SK-N-SH (cell line): ENCODE measurements around the gene DAP. TPM values are rescaled to one million over a fixed set of nuclear protein-coding genes. Genes with fewer than 3 reads are reported as not detected.

ENCODE experiments used
- CTCF ChIA-PET: fragments of 300-600, 350-600 bp; formaldehyde crosslinking; extraction: SDS; loops from one replicate; lab custom pipeline; 2021; lab: Yijun Ruan, JAX
- POLR2A ChIA-PET: fragments of 350-600 bp; sonication (Branson Sonifier 250); formaldehyde crosslinking; extraction: SDS; loops from one replicate; lab custom pipeline; 2020; ENCODE audit warnings: antibody characterized with exemption, inconsistent platforms; lab: Yijun Ruan, JAX
- DNase-seq: peaks from one replicate; pipeline ENCODE4 v3.0.0; 2012
- H2AFZ ChIP-seq: fragments of 200-600 bp; sonication (generic); 2 replicates; pipeline ENCODE4 v1.8.1; 2016; ENCODE audit warnings: antibody characterized with exemption, mild to moderate bottlenecking, low read depth
- H3F3A ChIP-seq: fragments of 200-600 bp; sonication (generic); replicated peaks from 2 replicates; pipeline ENCODE3; 2016; ENCODE audit warnings: antibody characterized with exemption, mild to moderate bottlenecking; ENCODE audit not compliant: insufficient read depth
- H3K27ac ChIP-seq, 2 experiments: fragments of 200-500 bp in 1 of 2; fragments of 200-600 bp in 1 of 2; sonication (Bioruptor generic) in 1 of 2; sonication (generic), shearing (Covaris generic) in 1 of 2; 2 replicates each; pipeline versions ENCODE4 v1.5.1 to v1.6.1; 2014 to 2016; ENCODE audit warnings: low read depth in 2 of 2, inconsistent platforms in 1 of 2, low read length in 1 of 2, mild to moderate bottlenecking in 1 of 2, mixed read lengths in 1 of 2
- H3K27me3 ChIP-seq: fragments of 200-600 bp; sonication (generic), shearing (Covaris generic); 2 replicates; pipeline ENCODE4 v1.6.1; 2016; ENCODE audit warnings: mixed run types; ENCODE audit not compliant: insufficient read depth
- H3K36me3 ChIP-seq, 2 experiments: fragments of 200-500 bp in 1 of 2; fragments of 200-600 bp in 1 of 2; sonication (Bioruptor generic) in 1 of 2; sonication (generic) in 1 of 2; replicated peaks in 1 of 2; 2 replicates each; pipeline versions ENCODE3 to v1.5.1; 2014 to 2016; ENCODE audit warnings: low read length in 1 of 2, mild to moderate bottlenecking in 1 of 2; ENCODE audit not compliant: insufficient read depth in 2 of 2, control insufficient read depth in 1 of 2
- H3K4me1 ChIP-seq, 2 experiments: fragments of 200-500 bp in 1 of 2; fragments of 200-600 bp in 1 of 2; sonication (Bioruptor generic) in 1 of 2; sonication (generic), shearing (Covaris generic) in 1 of 2; 2 replicates each; pipeline versions ENCODE4 v1.5.1 to v1.6.1; 2014 to 2016; ENCODE audit warnings: low read depth in 1 of 2, low read length in 1 of 2, mixed run types in 1 of 2; ENCODE audit not compliant: insufficient read depth in 2 of 2, control insufficient read depth in 1 of 2
- H3K4me2 ChIP-seq: fragments of 200-600 bp; sonication (generic), shearing (Covaris generic); 2 replicates; pipeline ENCODE4 v1.6.1; 2017; ENCODE audit warnings: mixed run types
- H3K4me3 ChIP-seq, 2 experiments: fragments of 200-500 bp in 1 of 2; fragments of 200-600 bp in 1 of 2; sonication (Bioruptor generic) in 1 of 2; sonication (generic), shearing (Covaris generic) in 1 of 2; 2 replicates each; pipeline versions ENCODE4 v1.5.1 to v1.8.1; 2014 to 2016; ENCODE audit warnings: low read depth in 2 of 2, inconsistent platforms in 1 of 2, low read length in 1 of 2, mild to moderate bottlenecking in 1 of 2, mixed read lengths in 1 of 2, moderate library complexity in 1 of 2
- H3K79me2 ChIP-seq: fragments of 200-600 bp; sonication (generic); 2 replicates; pipeline ENCODE4 v1.8.1; 2017; ENCODE audit warnings: mild to moderate bottlenecking; ENCODE audit not compliant: insufficient read depth
- H3K9ac ChIP-seq: fragments of 200-600 bp; sonication (generic); 2 replicates; pipeline ENCODE4 v1.6.1; 2017; ENCODE audit warnings: mixed run types
- H3K9me2 ChIP-seq: fragments of 200-600 bp; sonication (generic); 2 replicates; pipeline ENCODE4 v1.6.1; 2017; ENCODE audit warnings: mixed run types
- H3K9me3 ChIP-seq: fragments of 200-600 bp; sonication (generic); 2 replicates; pipeline ENCODE4 v1.6.1; 2017; ENCODE audit warnings: mixed run types, mild to moderate bottlenecking, moderate library complexity
- H4K20me1 ChIP-seq: fragments of 200-600 bp; sonication (generic); 2 replicates; pipeline ENCODE4 v1.6.1; 2017; ENCODE audit warnings: mild to moderate bottlenecking, mixed run types; ENCODE audit not compliant: insufficient read depth
- CHD2 ChIP-seq: fragments of 150-350 bp; IDR thresholded peaks from 2 replicates; pipeline ENCODE4 v1.6.1; 2018; ENCODE audit warnings: low read length; ENCODE audit not compliant: partially characterized antibody
- CTCF ChIP-seq: fragments of 200-600 bp; sonication (generic); IDR thresholded peaks from 2 replicates; pipeline ENCODE4 v1.6.1; 2017; ENCODE audit warnings: antibody characterized with exemption, mild to moderate bottlenecking, moderate library complexity
- EP300 ChIP-seq, 2 experiments: IDR thresholded peaks; 2 replicates each; pipeline versions ENCODE4 v1.4.0 to v1.6.1; 2012; ENCODE audit warnings: borderline replicate concordance in 1 of 2, low read depth in 1 of 2, low read length in 1 of 2
- FOSL2 ChIP-seq: IDR thresholded peaks from 2 replicates; pipeline ENCODE4 v1.4.0; 2012; ENCODE audit warnings: low read depth, mild to moderate bottlenecking, moderate library complexity, borderline replicate concordance
- IRF3 ChIP-seq: fragments of 150-350 bp; IDR thresholded peaks from 2 replicates; pipeline ENCODE4 v1.6.1; 2016; ENCODE audit warnings: mild to moderate bottlenecking, low read depth, low read length
- MXI1 ChIP-seq: IDR thresholded peaks from 2 replicates; pipeline ENCODE4 v1.6.1; 2012; ENCODE audit warnings: mild to moderate bottlenecking, low read depth, low read length, improper control_type of control experiment
- NFIC ChIP-seq: IDR thresholded peaks from 2 replicates; pipeline ENCODE4 v1.4.0; 2012; ENCODE audit warnings: borderline replicate concordance
- NRF1 ChIP-seq: IDR thresholded peaks from 2 replicates; pipeline ENCODE4 v1.6.1; 2012; ENCODE audit warnings: low read depth, mild to moderate bottlenecking, low read length
- POLR2AphosphoS5 ChIP-seq: IDR thresholded peaks from 2 replicates; pipeline ENCODE4 v1.6.1; 2012; ENCODE audit warnings: low read depth, low read length
- SMC3 ChIP-seq: IDR thresholded peaks from 2 replicates; pipeline ENCODE4 v1.6.1; 2012; ENCODE audit warnings: low read depth, low read length, improper control_type of control experiment
- TAF1 ChIP-seq: IDR thresholded peaks from 2 replicates; pipeline ENCODE4 v1.6.1; 2012; ENCODE audit warnings: low read depth, mild to moderate bottlenecking, low read length, moderate library complexity, borderline replicate concordance
- TEAD4 ChIP-seq: IDR thresholded peaks from 2 replicates; pipeline ENCODE4 v1.4.0; 2012; ENCODE audit warnings: mild to moderate bottlenecking, borderline replicate concordance; ENCODE audit not compliant: insufficient read depth
- ZBTB33 ChIP-seq: IDR thresholded peaks from 2 replicates; pipeline ENCODE4 v1.4.0; 2012; ENCODE audit warnings: low read depth, borderline replicate concordance
- WGBS: methylation state at CpG from one replicate; pipeline ENCODE4 v1.1.6; 2017; ENCODE audit warnings: low lambda C conversion rate; 5-methylcytosine and 5-hydroxymethylcytosine counted together
- polyA plus RNA-seq, 3 experiments: library from polyadenylated mRNA; depleted of rRNA; stranded (reverse); fragments of >200 nt; gene quantifications; 2 replicates each; pipeline ENCODE4 v1.2.3, GENCODE V29; 2012
- TF ChIP-seq, protein P1 (sequence below): IDR thresholded peaks from 2 replicates; pipeline ENCODE4 v1.4.0; 2012; ENCODE audit warnings: low read depth, borderline replicate concordance
- TF ChIP-seq, protein P2 (sequence below): IDR thresholded peaks from 2 replicates; pipeline ENCODE4; 2012
- TF ChIP-seq, protein P3 (sequence below): IDR thresholded peaks from 2 replicates; pipeline ENCODE4 v1.4.0; 2012; ENCODE audit warnings: low read depth

Gene DAP
- polyA plus RNA-seq, 1 of the 3 experiments (the other 2 are of a cell fraction): 78.2 TPM

DNA sequence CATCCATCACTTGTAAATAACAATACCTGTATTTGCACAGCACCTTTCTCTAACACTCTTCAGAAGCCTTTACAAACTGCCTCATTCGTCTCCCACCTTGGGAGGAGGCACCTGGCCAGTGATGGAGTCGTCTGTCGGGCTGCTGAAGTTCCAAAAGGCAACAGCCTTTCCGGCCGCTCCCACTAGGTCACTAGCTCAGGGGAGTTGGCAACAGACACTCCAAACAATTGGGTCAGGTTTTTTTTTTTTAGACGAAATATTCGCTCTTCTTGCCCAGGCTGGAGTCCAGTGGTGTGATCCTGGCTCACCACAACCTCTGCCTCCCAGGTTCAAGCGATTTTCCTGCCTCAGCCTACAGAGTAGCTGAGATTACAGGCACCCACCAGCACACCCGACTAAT, 4.0 kb downstream of the DAP start:
- H3K9me3 ChIP-seq: no peaks in the 10 kb centered on the region
- H3K9me2 ChIP-seq: no peaks in the 10 kb centered on the region
- POLR2A ChIA-PET: no interaction called here
- H3K27me3 ChIP-seq: no peaks in the 10 kb centered on the region
- no peak overlapping the region for H2AFZ ChIP-seq
- H3K4me1 ChIP-seq: peaks cover 11 to 28% of the 10 kb centered on the region in 2 experiments; a peak in 3 of 4 replicates
- no peak for TF ChIP-seq NRF1
- TF ChIP-seq, protein P1, sequence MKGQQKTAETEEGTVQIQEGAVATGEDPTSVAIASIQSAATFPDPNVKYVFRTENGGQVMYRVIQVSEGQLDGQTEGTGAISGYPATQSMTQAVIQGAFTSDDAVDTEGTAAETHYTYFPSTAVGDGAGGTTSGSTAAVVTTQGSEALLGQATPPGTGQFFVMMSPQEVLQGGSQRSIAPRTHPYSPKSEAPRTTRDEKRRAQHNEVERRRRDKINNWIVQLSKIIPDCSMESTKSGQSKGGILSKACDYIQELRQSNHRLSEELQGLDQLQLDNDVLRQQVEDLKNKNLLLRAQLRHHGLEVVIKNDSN: no peak
- TF ChIP-seq CHD2: no peak
- no peak for TF ChIP-seq ZBTB33
- TF ChIP-seq CTCF: no peak
- no peak for TF ChIP-seq FOSL2
- no peak for TF ChIP-seq NFIC
- no peak for TF ChIP-seq IRF3
- no peak for TF ChIP-seq EP300 (IDR thresholded peaks at IDR 0.05; ENCODE audit: borderline replicate concordance in 1 of 2, low read depth in 1 of 2, low read length in 1 of 2)
- TF ChIP-seq TAF1: no peak
- no peak for TF ChIP-seq POLR2AphosphoS5
- no peak for TF ChIP-seq SMC3
- TF ChIP-seq, protein P2, sequence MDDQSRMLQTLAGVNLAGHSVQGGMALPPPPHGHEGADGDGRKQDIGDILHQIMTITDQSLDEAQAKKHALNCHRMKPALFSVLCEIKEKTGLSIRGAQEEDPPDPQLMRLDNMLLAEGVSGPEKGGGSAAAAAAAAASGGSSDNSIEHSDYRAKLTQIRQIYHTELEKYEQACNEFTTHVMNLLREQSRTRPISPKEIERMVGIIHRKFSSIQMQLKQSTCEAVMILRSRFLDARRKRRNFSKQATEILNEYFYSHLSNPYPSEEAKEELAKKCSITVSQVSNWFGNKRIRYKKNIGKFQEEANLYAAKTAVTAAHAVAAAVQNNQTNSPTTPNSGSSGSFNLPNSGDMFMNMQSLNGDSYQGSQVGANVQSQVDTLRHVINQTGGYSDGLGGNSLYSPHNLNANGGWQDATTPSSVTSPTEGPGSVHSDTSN: no peak
- no peak for TF ChIP-seq TEAD4
- TF ChIP-seq, protein P3, sequence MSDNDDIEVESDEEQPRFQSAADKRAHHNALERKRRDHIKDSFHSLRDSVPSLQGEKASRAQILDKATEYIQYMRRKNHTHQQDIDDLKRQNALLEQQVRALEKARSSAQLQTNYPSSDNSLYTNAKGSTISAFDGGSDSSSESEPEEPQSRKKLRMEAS: no peak
- TF ChIP-seq MXI1: no peak
- TF ChIP-seq, all 33 proteins: peak for 0
- CTCF ChIA-PET: no interaction called here
- 93% methylated on average over 9 of the region's 9 CpGs for WGBS
- Histone ChIP-seq H4K20me1 (peaks cover 56% of the 10 kb centered on the region), H3K9ac (peak overlapping the region; percentile 13; the same call in 1 of the 2 replicates), H3F3A (peaks cover 28% of the 10 kb centered on the region), H3K4me3 (0 out of 4 replicates have a peak overlapping the region, but pooled peaks of 1 of the 2 experiments have one; percentile 8), H3K36me3 (peaks cover 12 to 14% of the 10 kb centered on the region in 2 experiments), H3K79me2 (peaks cover 83% of the 10 kb centered on the region), H3K27ac (peak overlapping the region; percentile 29 to 67; a peak in 3 of 4 replicates), H3K4me2 (peak overlapping the region; percentile 74)
- DNase-seq: no peak
